T-helper 2 cell treated with Interferon-gamma antibody and Interleukin-4, amounts not matched to agents 5 μg/mL and 100 μg/mL, for 36 hours (primary cell): ENCODE results near the gene DGKE.
A peak's percentile ranks its signal among the peaks of the same experiment; 100 is the strongest.

Source experiments
- DNase-seq: peaks from one replicate; pipeline ENCODE4 v3.0.0; 2021; ENCODE audit warnings: low spot score
- H3K27ac Mint-ChIP-seq: one replicate; pipeline ENCODE4 v1.8.0; 2021; ENCODE audit warnings: mild to moderate bottlenecking, mixed read lengths
- H3K27me3 Mint-ChIP-seq: one replicate; pipeline ENCODE4 v1.8.0; 2021; ENCODE audit warnings: low read depth, mixed read lengths
- H3K36me3 Mint-ChIP-seq: one replicate; pipeline ENCODE4 v1.8.0; 2021; ENCODE audit warnings: low read depth, mixed read lengths
- H3K4me1 Mint-ChIP-seq: one replicate; pipeline ENCODE4 v1.8.0; 2021; ENCODE audit warnings: low read depth, mixed read lengths
- H3K4me3 Mint-ChIP-seq: one replicate; pipeline ENCODE4 v1.8.0; 2022; ENCODE audit warnings: mild to moderate bottlenecking, moderate library complexity, mixed read lengths
- H3K9me3 Mint-ChIP-seq: one replicate; pipeline ENCODE4 v1.8.0; 2021; ENCODE audit warnings: mixed read lengths

DGKE gene

DNA sequence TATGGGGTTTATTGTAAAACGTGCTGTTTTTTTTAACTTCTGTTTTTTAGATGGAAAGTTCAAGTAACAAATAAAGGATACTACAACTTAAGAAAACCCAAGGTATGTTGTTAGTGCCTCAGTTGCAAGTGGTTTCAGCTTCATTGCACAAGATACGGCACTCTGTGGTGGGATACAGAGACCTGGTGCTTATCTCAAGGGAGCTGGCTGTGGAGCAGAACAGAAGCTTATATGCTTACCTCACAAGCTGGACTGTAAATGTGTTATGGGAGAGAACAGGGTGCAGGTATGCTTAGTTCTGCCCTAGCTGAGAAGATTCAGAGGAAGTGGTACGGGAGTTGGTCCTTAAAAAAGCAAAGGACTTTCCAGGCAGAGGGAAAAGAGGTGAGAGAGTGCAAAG is 15.2 kb downstream of the DGKE start:
- Mint-ChIP-seq H3K36me3 (peaks cover 39% of the 10 kb centered on the region), H3K4me1 (no peaks in the 10 kb centered on the region), H3K4me3 (no peak overlapping the region), H3K9me3 (no peaks in the 10 kb centered on the region), H3K27ac (no peak overlapping the region), H3K27me3 (no peaks in the 10 kb centered on the region)
- DNase-seq, result no peak

GRCh38 chr17:56850591-56850990 is 16.6 kb downstream of the DGKE start:
- Mint-ChIP-seq H3K9me3 (no peaks in the 10 kb centered on the region), H3K36me3 (peaks cover 42% of the 10 kb centered on the region), H3K4me3 (no peak overlapping the region), H3K27me3 (no peaks in the 10 kb centered on the region), H3K4me1 (no peaks in the 10 kb centered on the region), H3K27ac (no peak overlapping the region)
- DNase-seq, result no peak

- Mint-ChIP-seq H3K27me3 (no peaks in the 10 kb centered on the region), H3K27ac (no peak overlapping the region), H3K36me3 (peaks cover 42% of the 10 kb centered on the region), H3K9me3 (no peaks in the 10 kb centered on the region), H3K4me3 (no peak overlapping the region), H3K4me1 (no peaks in the 10 kb centered on the region)
- DNase-seq, result no peak
Measured at GRCh38 chr17:56851008-56851407, 17.1 kb downstream of the DGKE start.

DNA sequence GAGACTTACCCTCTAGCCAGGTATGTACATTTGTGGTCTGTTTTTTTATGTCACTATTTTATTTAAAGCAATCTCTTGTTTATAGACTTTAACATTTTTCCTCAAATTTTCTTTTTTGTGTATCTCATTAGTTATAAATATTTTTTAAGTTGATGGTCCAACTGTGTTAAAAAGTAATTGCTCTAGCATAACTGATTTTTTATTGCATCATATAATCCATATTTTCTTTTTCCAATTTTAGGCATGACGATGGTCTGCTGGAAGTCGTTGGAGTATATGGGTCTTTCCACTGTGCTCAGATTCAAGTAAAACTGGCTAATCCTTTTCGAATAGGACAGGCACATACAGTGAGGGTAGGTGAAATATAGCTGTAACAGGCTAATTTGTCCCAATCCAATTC is 27.9 kb downstream of the DGKE start:
- Mint-ChIP-seq H3K27ac (no peak overlapping the region), H3K4me1 (no peaks in the 10 kb centered on the region), H3K27me3 (no peaks in the 10 kb centered on the region), H3K9me3 (no peaks in the 10 kb centered on the region), H3K36me3 (peaks cover 35% of the 10 kb centered on the region), H3K4me3 (no peak overlapping the region)
- DNase-seq, result no peak

DNA sequence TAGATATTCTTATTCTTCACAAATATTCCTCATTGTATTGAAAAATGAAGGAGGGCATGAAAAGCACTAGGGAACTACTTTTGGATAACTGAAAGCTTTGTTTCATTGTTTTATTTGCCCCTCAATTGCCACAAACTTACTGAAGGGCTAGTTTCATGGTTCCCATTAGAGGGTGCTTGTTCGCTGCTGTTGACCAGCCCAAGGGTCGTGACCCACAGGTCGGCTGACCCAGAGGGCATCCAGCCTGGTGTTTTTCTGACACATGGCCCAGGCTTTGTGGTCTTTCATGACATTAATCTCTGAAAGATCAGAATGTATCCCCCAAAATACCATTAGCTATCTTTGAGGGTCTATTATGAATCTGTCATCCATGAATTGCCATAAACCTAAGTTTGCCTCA is 30.0 kb downstream of the DGKE start:
- H3K27ac Mint-ChIP-seq, result no peak overlapping the region
- H3K27me3 Mint-ChIP-seq, result no peaks in the 10 kb centered on the region
- H3K36me3 Mint-ChIP-seq, result peaks cover 29% of the 10 kb centered on the region
- no peaks in the 10 kb centered on the region for H3K4me1 Mint-ChIP-seq
- no peaks in the 10 kb centered on the region for H3K9me3 Mint-ChIP-seq
- DNase-seq, result no peak
- no peak overlapping the region for H3K4me3 Mint-ChIP-seq

GRCh38 chr17:56866076-56866475 is 32.1 kb downstream of the DGKE start:
- H3K27me3 Mint-ChIP-seq, result no peaks in the 10 kb centered on the region
- H3K4me1 Mint-ChIP-seq, result peaks cover 2% of the 10 kb centered on the region
- H3K4me3 Mint-ChIP-seq, result no peak overlapping the region
- no peak for DNase-seq
- H3K27ac Mint-ChIP-seq, result no peak overlapping the region
- no peaks in the 10 kb centered on the region for H3K9me3 Mint-ChIP-seq
- peaks cover 26% of the 10 kb centered on the region for H3K36me3 Mint-ChIP-seq

- no peak for DNase-seq
Measured at GRCh38 chr17:56866496-56866895, 32.5 kb downstream of the DGKE start.

DNA sequence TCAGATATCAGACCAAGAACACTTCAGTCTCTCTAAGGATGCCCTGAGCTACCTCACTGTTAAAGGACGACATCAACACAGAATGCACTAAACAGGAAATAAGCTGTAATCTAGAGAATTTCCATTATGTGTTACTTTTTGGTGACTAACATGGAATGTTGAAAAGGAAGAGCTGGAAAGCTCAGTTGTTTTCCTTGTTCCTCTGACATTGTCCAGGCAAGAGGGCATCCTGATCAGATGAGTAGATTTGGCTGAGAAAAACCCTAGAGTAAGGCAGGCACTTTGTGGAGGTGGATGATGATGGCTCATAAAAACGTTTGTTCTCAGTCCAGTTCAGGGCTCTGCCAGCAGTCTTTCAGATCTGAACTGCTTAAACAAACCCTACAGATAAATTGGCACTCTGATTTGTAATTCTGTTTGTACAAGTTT is 34.0 kb downstream of the DGKE start:
- no peaks in the 10 kb centered on the region for H3K9me3 Mint-ChIP-seq
- peaks cover 13% of the 10 kb centered on the region for H3K36me3 Mint-ChIP-seq
- H3K4me1 Mint-ChIP-seq, result peaks cover 2% of the 10 kb centered on the region
- no peak overlapping the region for H3K27ac Mint-ChIP-seq
- DNase-seq, result no peak
- H3K4me3 Mint-ChIP-seq, result no peak overlapping the region
- no peaks in the 10 kb centered on the region for H3K27me3 Mint-ChIP-seq

More at GRCh38 chr17:56866496-56866895, 32.5 kb downstream of the DGKE start:
- H3K4me1 Mint-ChIP-seq, result peaks cover 2% of the 10 kb centered on the region
- H3K27ac Mint-ChIP-seq, result no peak overlapping the region
- H3K9me3 Mint-ChIP-seq, result no peaks in the 10 kb centered on the region
- H3K4me3 Mint-ChIP-seq, result no peak overlapping the region
- H3K27me3 Mint-ChIP-seq, result no peaks in the 10 kb centered on the region
- peaks cover 22% of the 10 kb centered on the region for H3K36me3 Mint-ChIP-seq

DNA sequence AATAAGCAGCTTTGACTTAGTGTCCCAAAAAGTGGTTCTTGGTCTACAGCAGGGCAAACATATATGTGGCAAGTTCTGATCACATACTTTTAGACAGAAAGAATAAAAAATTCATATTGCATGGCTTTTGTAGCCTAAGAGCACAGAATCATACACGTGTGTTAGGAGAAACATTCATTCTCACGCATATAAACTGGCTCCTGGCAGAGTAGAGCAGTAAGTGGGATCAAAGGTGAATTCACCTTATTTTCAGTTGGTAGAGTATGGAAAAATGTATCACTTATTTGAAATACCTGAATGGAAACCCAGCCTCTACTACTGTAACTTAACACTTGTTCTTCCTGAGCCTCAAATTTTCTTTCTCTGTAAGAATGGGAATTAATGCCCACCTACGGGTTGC is 34.8 kb downstream of the DGKE start:
- Mint-ChIP-seq H3K4me3 (no peak overlapping the region), H3K4me1 (peaks cover 2% of the 10 kb centered on the region), H3K36me3 (peaks cover 12% of the 10 kb centered on the region), H3K27me3 (no peaks in the 10 kb centered on the region), H3K27ac (no peak overlapping the region), H3K9me3 (no peaks in the 10 kb centered on the region)
- no peak for DNase-seq

DNA sequence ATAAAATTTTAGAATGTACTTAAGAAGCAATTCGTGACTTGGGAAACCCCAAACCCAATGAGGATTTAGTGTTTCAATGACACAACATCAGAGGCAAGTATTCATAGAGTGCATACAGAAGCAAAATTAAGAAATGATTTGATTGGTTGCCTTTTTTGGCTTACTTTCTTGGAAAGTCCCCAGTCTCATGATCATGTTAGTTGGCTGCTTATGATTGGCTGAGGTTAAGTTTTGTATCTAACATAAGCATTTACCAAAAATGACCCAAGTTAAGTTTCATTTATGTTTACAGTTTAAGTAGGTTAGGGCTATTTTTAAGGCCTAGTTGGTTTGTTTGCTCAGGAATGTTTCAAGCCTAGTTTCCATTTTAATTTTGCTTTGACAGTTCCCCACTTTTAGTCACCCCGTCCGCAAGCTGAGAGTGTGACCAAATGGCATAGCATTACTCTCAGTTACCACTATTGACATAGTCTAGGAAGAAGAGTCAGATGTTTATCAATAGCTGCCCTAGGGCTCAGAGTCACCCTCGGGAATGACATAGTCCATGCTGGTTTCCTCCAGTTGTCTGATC is 36.2 kb downstream of the DGKE start:
- Mint-ChIP-seq H3K9me3 (no peaks in the 10 kb centered on the region), H3K27ac (peak overlapping the region; percentile 74), H3K4me3 (no peak overlapping the region), H3K36me3 (peaks cover 7% of the 10 kb centered on the region), H3K4me1 (peaks cover 2% of the 10 kb centered on the region), H3K27me3 (no peaks in the 10 kb centered on the region)
- DNase-seq, result no peak

GRCh38 chr17:56876766-56877179 is 42.8 kb downstream of the DGKE start:
- no peak for DNase-seq
- H3K36me3 Mint-ChIP-seq, result no peaks in the 10 kb centered on the region
- no peak overlapping the region for H3K4me3 Mint-ChIP-seq
- H3K9me3 Mint-ChIP-seq, result no peaks in the 10 kb centered on the region
- no peaks in the 10 kb centered on the region for H3K27me3 Mint-ChIP-seq
- no peak overlapping the region for H3K27ac Mint-ChIP-seq
- H3K4me1 Mint-ChIP-seq, result no peaks in the 10 kb centered on the region

GRCh38 chr17:56879280-56879679 is 45.3 kb downstream of the DGKE start:
- H3K27ac Mint-ChIP-seq, result no peak overlapping the region
- no peak for DNase-seq
- H3K4me1 Mint-ChIP-seq, result no peaks in the 10 kb centered on the region
- no peak overlapping the region for H3K4me3 Mint-ChIP-seq
- peaks cover 3% of the 10 kb centered on the region for H3K36me3 Mint-ChIP-seq
- H3K9me3 Mint-ChIP-seq, result no peaks in the 10 kb centered on the region
- H3K27me3 Mint-ChIP-seq, result no peaks in the 10 kb centered on the region

DNA sequence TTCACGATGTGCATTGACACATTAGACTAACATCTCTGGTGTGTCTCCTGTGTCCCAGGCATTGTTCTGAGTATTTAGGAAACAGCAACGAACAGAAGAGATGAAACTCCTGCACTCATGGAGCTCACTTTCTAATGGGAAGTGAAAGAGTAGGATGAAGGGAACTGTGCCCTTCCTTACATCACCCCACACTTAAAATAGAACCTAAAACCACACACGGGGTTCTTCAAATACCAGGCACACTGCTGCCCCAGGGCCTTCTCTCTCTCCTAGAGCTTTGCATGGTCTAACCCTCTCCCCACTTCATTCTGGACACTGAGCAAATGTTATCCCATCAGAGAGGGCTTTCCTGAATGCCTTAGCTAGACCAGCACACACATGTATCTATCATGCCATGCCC is 46.2 kb downstream of the DGKE start:
- Mint-ChIP-seq H3K27ac (no peak overlapping the region), H3K9me3 (no peaks in the 10 kb centered on the region), H3K4me1 (no peaks in the 10 kb centered on the region), H3K27me3 (no peaks in the 10 kb centered on the region), H3K4me3 (no peak overlapping the region), H3K36me3 (peaks cover 3% of the 10 kb centered on the region)
- no peak for DNase-seq

- Mint-ChIP-seq H3K9me3 (no peaks in the 10 kb centered on the region), H3K36me3 (peaks cover 6% of the 10 kb centered on the region), H3K4me1 (no peaks in the 10 kb centered on the region), H3K4me3 (no peak overlapping the region), H3K27me3 (no peaks in the 10 kb centered on the region), H3K27ac (no peak overlapping the region)
- DNase-seq, result no peak
Measured at GRCh38 chr17:56880571-56880970, 46.6 kb downstream of the DGKE start.

DNA sequence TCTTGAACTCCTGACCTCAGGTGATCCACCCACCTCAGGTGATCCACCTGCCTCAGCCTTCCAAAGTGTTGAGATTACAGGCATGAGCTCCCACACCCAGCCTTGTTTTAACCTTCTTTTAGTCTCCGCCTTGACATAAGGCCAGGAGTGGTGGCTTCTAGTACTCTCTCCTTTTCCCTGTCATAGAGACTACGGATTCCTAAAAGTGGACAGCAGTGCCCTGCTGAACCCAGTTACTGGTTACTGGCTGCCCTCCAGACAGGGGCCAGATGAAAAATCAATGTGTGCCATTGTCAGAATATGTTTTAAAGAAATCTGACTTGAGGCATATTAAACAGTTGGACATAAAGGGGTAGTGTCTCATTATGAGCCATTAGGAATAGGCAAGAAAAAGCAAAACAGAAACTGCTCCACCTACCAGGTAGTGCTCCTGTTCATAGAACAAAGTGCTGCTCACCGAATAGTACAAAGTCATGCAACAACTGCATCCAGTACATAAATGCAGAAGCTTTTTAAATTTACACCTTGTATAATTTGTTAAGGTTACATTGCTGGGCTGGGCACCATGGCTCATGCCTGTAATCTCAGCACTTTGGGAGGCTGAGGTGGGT is 47.8 kb downstream of the DGKE start:
- no peak for DNase-seq
- H3K9me3 Mint-ChIP-seq, result no peaks in the 10 kb centered on the region
- H3K4me1 Mint-ChIP-seq, result no peaks in the 10 kb centered on the region
- no peaks in the 10 kb centered on the region for H3K27me3 Mint-ChIP-seq
- H3K36me3 Mint-ChIP-seq, result peaks cover 11% of the 10 kb centered on the region
- H3K4me3 Mint-ChIP-seq, result no peak overlapping the region
- no peak overlapping the region for H3K27ac Mint-ChIP-seq
